GM21423 (cell line): Measurements from ENCODE around the gene CRADD.
"Not testable (repeated sequence)": the region's sequence is repeated elsewhere in the genome, so short reads cannot be mapped to it uniquely, and the experiment has no call there.

Experiments
- ATAC-seq: cut with Tn5 transposase; IDR thresholded peaks from one replicate; pipeline ENCODE4 v1.9.1; 2021; ENCODE audit warnings: mild to moderate bottlenecking, moderate library complexity; ENCODE audit not compliant: unreplicated experiment

The CRADD gene

DNA sequence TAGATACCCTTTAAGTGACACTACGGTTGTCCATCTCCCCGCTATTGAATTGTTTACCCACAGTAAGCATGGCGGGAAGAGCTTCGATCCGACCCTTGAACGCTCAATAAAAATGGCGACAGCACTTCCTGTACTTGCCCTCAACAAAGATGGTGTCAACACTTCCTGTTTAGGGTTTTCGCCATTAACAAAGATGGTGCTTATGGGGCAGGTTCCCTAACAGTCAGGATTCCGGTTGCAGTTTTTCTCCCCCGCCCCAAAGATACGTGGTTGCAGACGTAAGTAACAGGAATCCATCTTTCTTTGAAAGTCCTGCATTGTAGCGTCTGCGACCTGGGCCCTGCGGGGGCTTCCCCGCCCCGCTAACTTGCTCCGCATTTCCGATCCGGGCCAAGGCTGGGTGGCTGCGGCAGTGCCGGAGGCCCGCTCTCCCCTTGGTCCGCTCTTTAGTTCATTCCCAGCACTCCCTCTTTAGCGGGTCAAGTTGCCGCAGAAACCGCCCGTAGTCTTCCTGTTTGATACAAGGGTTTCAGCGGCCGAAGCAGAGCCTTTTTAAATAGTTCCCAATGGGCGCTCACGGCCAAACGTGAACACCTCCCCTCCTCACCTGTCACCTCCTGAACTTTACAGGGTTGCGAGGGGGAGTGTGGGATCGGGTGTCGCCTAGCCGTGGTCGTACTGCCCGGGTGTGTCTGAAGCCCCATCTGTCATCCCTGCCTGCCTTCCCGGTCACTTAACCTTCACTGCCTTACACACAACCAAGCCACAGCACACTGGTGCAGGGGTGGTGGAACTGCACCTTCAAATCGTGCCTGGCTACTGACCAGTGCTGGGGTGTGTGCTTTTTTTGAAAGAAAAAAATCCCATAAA, at the start of gene CRADD:
Gene CRADD, plus strand, starts transcription at position 181 of the 870 bp plus-strand sequence.
- peak; percentile 91 for ATAC-seq

DNA sequence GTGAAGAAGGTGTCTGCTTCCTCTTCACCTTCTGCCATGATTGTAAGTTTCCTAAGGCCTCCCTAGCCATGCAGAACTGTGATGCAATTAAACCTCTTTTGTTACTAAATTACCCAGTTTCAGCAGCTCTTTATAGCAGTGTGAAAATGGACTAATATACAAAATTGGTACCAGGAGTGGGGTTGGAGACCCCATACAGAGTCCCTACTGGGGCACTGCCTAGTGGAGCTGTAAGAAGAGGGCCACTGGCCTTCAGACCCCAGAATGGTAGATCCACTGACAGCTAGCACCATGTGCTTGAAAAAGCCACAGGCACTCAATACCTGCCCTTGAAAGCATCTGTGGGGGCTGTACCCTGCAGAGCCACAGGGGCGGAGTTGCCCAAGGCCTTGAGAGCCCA, 44.8 kb upstream of the CRADD start:
- no peak for ATAC-seq

DNA sequence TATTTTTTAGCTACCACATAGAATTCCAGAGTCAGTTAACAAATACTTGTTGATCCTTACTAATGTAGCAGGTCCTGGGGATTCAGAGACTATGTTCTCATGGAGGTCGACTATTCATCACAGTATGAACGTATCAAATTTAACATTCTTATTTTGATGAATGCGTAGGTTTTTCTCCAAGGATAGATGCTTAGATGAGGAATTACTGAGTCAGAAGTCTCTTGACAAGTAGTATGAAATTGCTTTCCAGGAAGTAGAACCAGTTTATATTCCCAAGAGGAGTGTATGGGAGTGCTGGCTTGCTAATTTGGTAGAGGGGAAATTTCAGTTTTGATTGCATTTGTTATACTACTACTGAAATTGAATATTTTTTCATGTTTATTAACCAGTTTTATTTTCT, 42.8 kb upstream of the CRADD start:
- no peak for ATAC-seq

DNA sequence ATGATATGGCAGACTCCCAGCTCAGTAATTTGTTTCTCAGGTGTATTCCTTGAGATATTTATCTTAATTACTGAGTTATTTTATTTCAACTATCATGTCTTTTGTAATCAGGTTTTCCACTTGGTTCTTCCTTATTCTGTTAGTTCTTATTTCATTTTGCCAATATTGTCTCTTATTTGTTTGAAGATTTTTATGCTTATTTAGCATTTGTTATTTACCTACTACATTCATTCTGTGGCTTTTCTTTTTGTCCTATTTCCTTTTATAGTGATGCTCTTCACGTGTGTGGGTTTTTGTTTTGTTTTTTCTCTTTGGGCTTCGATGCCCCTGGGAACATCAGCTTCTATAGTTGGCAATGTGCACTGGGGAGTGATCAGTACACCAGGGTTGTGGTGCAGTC, 40.5 kb upstream of the CRADD start:
- no peak for ATAC-seq

DNA sequence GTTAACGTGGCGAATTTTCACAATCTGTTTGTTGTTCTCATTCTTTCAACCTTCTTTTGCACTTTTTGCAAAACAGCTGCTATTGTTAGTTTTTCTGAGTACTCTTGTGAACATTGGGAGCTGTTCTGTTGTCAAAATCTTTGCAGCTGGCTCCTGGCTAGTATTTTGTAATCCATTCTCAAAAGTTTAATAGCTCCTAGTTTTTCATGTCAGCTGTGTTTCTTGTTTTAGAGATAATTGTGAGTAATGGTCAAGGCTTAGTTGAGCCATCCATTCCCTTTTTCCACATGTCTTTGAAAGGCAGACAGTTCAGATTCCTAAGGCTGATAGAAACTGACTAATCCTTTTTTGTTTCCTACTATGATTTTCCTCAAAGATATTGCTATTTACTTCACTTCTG, 39.1 kb upstream of the CRADD start:
- ATAC-seq: no peak

DNA sequence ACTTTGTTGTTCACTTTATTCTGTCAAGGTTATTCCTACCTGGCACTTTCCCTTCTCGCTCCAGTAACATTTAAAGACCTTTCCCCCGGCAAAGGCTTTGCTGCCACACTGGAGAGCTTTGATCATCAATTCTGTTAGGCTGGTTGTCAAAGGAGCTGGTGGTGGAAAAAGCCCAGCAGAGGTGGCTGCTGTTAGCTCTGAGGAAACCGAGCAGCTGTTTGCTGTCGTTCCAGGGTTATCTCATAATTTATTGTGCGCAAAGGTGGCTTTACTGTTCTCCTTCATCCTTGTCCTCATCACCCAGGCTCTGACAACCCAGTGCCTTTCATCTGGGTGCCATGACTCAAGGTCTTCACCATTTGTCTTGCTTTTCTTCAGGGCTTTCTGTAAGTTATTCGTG, 38.2 kb upstream of the CRADD start:
- ATAC-seq: no peak

DNA sequence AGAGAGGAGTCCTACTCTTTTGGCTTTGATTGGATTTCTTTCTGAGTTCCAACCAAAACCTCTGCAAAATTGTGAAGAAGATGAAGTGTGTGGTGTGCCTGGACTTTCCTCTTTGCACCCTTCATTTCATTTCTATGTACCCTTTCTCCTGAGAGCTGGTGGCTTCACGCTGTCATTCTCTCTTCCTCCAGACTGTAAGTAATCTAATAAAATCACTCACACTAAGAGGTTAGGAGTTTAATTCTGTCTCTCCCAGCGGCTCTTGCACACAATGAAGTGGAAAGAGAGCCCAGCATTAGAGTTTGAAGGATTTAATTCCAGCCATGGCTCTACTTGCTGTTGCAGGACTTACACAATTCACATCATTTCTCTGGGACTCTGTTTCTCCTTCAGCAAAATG, 37.8 kb upstream of the CRADD start:
- ATAC-seq: no peak

DNA sequence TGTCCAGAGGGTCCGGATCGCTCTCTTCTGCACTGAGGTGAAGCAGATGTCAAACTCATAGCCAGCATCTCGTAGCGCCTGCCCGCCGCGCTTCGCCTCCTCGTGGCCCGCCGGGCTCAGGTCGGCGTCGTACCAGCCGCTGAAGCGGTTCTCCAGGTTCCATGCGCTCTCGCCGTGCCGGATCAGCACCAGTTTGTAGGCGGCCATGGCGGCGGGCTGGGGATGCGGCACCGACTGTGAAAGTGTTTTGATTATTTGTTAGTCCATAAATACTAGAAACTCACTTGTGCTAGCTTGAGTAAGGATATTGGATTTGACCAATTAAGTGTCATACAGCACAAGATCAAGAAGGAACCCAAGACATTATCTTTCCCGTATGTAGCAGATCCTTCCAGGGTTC, 35.8 kb upstream of the CRADD start:
- ATAC-seq: not testable (repeated sequence)

DNA sequence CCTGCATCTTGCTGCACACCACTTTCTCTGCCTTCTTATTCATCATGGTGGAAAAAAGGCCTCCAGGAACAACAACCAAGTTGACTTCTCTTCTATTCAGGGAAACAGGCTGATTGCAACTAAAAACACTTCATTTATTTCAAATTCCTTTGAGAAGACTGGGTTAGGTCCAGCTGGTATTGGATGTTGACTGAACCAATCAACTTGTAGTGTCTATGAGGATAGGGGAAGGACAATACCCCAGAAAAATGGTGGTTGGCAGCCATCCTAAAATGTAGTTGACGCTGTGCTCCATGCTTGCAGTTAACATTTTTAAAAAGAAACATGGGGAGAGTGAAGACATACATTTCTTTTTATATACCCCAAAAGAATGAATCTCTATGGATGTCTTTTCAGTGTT, 34.4 kb upstream of the CRADD start:
- no peak for ATAC-seq

DNA sequence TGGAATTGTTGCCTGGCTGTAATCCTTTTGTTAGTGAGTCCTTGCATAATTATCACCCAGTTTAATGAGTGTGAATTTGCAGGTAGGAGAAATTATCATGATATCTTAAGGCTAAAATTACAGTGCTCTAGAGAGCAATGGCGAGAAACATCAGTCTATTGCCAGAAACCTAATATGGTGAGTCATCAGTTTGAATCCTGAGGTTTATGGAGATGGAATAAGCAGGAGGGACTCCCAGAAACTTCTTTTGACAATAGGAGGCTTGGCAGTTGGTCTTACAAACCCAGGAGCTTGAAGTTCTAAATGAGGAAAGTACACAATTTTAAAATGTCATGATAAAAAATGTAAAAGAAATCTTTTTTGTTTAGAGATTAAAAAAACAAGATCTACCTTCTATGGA, 31.5 kb upstream of the CRADD start:
- ATAC-seq: no peak

DNA sequence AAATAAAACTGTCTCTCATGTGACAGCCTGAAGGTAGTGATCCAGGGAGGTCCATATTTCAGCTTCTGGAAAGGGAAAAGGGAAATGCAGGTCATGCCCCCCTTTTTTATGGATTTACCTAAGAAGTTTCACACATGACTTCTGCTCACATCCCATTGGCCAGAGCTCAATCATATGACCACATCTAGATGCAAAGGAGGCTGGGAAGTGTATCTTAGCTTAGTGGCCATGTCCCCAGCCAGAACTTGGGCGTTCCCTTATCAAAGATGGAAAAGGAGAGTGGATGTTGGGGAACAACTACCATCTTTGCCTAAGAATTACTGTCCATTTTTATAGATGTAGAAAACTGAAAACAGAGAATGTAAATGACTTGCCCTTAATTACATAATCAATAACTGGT, 26.5 kb upstream of the CRADD start:
- no peak for ATAC-seq

DNA sequence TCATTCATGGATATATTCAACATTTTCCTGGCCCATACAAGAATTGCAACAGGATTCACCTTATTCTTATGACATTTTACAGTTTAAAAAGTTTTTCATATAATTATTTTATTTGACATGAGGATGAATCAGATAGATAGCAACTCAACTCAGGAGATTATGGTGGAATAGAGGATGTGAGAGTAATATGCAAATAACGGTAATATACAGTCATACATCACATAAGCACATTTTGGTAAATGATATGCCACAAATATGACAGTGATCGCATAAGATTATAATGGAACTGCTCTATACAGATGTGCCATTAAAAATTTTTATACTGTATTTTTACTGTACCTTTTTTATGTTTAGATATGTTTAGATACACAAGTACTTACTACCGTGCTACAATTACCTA, 24.1 kb upstream of the CRADD start:
- no peak for ATAC-seq

DNA sequence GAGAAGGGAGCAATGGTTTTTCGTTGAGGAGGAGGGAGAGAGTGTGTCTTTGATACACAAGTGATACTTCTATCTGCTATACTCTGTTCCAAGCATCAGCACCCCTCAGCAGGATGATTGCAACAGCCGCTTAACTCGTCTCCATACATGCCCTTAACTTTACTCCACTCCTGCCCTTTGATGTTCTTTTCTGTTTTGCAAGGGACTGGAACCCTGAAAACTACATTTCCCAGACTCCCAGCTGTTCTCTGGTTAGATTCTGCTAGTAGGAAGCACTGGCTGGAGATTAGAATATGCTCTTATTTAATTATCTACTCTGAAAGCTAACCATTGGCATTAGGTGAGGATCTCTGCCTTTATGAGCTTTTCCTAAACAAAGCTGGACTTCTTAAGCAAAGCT, 23.5 kb upstream of the CRADD start:
- ATAC-seq: no peak

DNA sequence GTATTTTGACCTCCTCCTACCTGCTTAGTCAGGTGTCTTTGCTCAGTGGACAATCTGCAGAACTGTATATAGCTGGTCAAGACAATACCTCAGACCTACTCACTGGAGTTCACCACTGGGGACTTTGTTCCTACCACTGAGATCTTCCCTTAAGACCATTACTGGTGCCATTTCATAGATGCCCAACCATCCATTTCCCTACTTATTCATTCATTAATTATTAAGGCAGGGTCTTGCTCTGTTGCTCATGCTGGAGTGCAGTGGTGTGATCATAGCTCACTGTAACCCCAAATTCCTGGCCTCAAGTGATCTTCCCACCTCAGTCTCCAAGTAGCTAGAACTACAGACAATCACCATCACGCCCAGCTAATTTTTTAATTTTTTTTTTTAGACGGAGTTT, 22.8 kb upstream of the CRADD start:
- ATAC-seq: no peak

DNA sequence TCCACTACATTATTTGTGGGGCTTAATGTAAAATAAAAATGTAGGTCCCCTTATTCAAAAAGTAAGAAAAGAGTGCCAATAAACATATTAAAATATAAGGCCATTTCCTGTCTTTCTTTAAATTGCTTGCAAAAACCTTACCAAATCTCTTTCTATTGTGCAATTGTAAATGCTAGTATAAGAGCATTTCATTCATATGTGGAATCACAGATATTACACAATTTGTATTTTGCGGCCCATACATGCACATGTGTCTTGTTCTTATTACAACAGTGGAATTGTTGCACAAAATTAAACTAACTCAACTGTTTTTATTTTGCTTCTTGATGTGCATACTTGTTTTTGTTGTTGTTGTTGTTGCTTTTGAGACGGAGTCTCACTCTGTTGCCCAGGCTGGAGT, 20.1 kb upstream of the CRADD start:
- ATAC-seq: no peak

DNA sequence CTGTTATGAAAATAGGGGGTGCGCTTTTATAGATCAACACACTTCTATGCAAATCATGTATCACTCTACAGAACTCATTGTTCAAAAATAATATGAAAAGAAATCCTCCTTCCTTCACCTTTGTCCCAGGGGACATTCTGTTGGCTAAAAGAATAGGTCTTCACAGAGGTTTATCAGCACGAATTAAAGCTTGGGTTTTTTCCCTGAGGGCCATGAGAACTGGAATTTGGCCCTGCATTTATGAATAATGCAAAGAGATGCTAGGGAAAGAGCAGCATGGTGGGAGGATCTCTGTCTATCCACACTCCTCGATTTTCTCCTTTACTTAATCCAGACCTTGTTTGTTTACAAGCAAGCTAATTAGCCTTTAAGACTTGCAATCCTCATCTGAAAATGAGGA, 16.2 kb upstream of the CRADD start:
- no peak for ATAC-seq

DNA sequence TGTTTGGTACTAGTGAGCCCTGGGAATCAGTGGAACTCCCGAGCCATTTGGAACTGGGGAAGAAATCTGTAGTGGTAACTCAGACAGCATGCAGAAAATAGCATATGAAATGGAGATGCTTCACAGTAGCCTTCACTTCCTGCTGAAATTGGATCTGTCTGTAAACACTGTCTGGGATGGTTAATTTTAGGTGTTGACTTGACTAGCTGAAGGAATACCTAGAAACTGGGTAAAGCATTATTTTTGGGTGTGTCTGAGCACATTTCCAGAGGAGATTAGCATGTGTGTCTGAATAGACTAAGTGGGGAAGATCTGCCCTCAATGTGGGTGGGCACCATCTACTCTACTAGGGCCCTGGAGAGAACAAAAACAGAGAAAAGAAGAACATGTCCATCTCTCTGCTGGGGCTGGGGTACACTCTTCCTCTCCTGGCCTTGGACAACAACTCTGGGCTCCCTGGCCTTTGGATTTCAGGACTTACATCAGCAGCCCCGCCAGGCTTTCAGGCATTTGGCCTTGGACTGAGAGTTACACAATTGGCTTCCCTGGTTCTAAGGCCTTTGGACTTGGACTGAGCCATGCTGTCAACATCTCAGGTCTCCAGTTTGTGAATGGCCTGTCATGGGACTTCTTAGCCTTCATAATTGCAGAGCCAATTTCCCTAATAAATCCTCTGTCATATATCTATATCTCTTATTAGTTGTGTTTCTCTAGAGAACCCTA, 14.0 kb upstream of the CRADD start:
- no peak for ATAC-seq

DNA sequence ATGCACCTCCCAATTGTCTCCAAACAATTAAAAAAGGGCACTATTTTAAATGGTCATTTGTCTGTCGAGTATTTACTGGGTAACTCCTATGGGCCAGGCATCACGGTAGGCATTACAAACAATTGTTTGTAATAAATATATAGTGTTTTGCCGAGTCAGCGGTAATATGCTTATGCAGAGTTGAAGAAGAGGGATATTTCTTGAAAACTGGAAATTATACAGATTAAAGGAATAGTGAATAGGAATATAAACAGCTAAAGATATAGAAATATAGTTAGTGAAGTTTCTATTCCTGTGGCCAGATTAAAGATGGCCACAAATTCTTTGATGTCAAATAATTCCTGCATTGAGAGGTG, 13.5 kb upstream of the CRADD start:
- ATAC-seq: no peak

DNA sequence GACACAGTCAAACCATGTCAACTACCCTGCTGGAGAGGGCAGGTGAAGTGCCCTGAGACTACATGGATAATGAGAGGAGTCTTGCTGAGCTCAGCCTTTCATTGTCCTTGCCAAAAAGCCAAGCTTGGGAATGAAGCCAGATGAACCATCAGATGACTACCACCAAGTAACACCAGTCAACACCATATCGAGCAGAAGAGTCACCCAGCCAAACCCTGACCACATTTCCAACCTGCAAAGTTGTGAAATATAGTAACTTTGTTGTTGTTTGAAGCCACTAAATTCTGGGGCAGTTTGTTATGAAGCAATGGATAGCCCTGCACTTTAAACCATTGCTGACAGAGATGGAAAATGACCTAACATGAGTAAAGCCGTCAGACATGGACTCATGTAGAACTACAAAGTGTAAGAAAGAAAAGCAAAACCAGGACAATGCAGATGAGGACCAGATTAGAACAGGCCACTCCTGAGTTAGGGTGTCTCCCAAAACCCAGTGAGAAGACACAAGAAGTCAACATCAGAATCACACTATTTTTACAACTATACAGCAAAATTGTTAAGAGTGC, 12.5 kb upstream of the CRADD start:
- ATAC-seq: no peak

DNA sequence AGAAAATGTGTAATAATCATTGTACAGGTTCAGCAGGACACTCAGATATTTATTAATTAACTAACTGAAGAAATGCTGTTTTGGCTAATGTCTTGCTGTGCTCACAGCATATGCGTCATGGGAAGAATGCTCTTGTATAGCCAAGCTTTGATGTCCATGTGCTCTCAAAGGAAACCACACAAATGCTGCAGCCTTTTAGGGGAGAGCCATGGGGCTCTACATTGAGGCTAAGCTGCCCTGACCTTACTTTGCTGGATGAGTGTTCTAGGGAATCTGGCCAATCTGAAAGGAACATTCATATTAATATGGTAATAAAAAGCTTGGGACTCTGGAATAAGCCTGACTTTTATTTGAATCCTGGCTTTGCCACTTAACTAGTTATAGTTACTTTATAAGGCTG, 9.5 kb upstream of the CRADD start:
- no peak for ATAC-seq

DNA sequence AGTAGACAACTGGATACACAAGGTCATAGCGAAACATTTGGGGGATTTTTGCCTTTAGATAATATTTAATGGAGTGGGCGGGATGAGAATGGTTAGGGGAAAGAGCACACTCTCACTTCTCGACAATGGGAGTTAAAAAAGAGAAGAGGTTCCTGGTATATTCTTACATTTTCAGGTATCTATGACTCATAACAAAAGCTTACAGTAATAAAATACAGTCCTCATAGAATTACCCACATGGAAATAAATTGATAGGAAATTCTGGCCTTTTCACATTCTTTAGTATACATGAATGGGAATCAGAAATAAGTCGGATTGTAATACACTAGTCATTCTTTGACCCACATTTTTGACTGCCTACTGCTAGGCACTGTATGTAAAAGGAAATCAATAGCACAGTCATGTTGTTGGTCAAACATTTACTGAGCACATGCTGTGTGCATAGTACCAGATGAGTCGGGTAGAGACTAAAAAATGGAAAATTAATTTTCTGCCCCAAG, 8.2 kb upstream of the CRADD start:
- ATAC-seq: peak; percentile 76

DNA sequence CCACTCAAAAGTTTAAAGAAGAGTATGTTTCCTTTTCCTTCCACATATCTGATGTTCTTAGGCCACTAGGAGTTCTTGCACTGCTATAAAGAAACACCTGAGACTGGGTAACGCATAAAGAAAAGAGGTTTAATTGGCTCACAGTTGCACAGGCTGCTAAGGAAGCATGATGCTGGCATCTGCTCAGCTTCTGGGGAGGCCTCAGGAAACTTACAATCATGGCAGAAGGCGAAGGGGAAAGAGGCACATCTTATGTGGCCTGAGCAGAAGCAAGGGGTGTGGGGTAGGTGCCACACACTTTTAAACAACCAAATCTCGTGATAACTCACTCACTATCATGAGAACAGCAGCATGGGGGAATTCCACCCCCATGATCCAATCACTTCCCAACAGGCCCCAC, 7.7 kb upstream of the CRADD start:
- no peak for ATAC-seq
